NCI-H82 treated with DMSO at 0.1 percent for 48 hours (cell line): ENCODE results near the gene FLCN.

Source experiments
- DNase-seq: peaks from one replicate; lab custom pipeline; 2025; ENCODE audit not compliant: unreplicated experiment; lab: John Stamatoyannopoulos, UW

Gene FLCN

DNA sequence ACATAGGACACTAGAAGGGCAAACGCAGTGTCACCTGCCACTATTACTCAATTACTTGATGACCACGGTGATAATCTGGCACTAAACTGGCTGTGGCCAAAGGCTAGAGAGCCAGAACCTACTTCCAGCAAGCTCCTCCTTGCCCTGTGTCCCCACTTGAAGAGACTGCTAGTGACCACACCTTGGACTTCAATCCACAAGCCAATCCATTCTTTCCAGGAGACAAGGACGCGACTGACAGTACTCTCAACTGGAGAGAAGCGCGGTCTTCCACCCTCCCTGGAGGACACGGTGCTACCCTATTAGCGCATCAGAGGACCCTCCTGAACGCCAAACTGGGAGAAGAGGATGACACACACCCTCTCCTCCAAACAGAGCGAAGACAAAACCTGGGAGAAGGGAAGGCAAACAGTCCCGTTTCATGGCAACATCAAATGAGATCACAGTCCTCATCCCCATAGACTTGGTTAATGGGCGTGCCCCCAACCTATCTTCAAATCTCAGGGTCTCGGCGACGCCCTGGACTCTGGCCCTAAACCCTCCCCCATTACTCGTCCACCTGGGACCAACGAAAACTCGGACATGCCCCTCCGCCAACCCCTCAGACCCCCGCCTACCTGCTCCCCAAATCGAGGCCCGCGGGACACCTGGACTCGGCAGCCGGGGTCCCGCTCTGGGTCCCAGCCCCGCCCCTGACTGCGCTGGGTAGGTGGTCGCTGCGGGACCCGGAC lies 508 bp downstream of the FLCN start:
- no peak for DNase-seq

GRCh38 chr17:17235212-17236174 lies 1.5 kb downstream of the FLCN start:
- no peak for DNase-seq

- no peak for DNase-seq
These were observed 4.7 kb downstream of the FLCN start for GRCh38 chr17:17232303-17232621.

- no peak for DNase-seq
These were observed 5.2 kb downstream of the FLCN start for GRCh38 chr17:17231621-17232302.

DNA sequence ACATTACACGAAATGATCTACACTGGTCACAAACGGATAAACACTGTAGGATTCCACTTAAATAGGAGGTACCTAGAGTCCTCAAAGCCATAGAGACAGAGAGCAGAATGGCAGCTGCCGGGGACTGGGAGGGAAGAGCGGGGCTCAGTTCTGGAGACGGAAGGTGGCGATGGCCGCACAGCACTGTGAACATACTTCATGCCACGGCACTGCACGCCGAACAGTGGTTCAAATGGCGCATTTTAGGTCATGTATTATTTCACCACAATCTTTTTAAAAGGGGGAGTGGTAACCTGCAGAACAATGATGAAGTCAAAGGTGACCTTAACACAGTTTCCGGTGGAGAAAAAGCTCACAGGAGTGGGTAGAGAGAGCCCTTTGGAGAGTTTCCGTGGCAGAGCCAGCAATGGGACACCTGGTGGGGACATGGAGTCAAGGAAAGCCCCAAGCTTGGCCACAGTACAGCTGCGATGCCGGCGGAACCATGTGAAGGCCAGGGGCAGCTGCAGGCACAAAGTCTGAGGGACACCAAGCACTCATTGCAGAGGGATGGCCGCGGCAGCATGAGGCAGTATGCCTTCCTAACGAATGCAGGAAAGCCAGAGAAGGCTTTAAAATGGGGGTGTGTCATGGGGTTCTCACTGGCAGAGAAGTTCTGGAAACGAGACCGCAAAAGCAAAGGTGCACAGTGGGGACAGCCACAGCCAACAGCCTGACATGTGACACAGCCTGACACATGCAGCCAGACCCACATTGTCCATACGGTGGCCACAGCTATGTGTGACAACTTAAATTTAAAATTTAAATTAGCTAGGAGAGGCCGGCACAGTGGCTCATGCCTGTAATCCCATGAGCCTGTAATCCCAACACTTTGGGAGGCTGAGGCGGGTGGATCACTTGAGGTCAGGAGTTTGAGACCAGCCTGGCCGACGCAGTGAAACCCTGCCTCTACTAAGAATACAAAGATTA lies 7.3 kb downstream of the FLCN start:
- no peak for DNase-seq

- DNase-seq: no peak
These were observed 8.3 kb downstream of the FLCN start for GRCh38 chr17:17228521-17229279.

- DNase-seq: no peak
These were observed 9.1 kb downstream of the FLCN start for GRCh38 chr17:17227608-17228520.

DNA sequence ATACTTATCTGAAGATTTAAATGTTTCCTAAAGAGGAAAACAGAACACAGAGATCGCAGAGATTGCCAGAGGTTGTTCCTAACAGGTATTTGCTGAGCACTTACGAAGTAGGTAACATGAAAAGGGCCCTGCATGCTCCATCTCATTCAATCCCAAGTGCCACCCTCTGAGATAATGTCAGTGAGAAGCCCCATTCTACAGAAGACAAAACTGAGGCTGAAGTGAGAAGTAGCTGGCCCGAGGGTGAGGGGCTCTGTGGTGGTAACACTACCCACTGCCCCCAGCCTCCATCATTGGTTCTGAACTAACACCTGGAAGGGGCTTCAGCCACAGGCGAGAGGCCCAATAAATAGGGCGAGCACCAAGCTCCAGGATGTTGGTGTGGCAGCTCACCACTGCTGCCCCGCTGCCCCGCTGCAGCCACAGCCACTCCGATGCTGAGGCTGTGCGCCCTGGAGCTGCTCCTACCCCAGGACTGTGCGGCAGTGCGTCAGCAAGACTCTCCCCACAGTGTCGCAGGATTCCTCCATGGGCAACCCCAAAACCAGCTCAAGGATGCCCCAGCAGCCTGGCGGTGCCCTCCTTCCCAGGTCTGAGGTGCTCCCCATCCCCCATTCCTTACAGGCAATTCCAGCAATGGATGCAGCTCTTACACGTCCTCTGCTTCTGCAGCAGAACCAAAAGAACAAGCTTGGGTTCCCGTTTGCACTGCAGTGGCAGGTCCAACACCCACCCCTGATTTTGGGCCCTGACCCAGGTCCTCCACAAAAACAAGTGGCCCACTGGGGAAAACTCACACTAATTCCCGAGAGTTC lies 10.3 kb downstream of the FLCN start:
- DNase-seq: no peak

- no peak for DNase-seq
These were observed 11.1 kb downstream of the FLCN start for GRCh38 chr17:17225901-17226300.

DNA sequence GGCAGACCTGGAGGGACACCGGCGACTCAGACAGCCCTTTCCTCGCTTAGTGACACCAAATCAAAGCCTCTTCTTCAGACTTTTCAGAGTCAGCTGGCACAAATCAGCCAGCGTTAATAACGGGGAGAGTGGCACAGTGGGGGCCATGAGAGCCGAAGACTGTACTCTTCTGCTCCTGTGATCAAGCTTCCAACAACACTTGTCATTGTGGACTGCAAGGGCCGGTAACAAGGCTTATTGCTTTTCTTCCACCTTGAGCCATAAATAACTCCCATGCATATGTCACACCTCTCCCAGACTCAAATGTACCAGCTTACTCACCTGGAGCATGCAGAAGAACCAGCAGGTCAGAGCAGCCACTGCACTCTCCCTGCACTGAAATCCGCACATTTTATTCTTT lies 12.8 kb downstream of the FLCN start:
- no peak for DNase-seq

DNA sequence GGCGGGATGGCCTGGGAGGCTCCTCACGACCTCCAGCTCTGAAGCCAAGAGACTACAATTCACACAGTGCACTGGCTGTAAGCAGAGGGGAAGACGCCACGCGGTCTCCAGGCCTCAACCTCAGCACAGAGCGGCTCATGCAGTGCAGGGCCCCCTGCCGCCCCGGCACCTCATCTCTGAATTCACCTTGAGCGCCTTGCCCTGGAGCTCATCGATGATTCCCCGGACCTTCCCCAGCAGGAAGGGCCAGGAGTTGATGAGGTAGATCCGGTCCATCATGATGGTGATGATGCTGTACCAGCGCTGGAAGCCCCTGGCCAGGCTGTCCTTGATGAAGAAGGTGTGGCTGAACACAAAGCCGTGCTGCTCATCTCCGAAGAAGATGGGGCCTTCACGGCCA lies 13.2 kb downstream of the FLCN start:
- DNase-seq: no peak

GRCh38 chr17:17221329-17221728 lies 15.6 kb downstream of the FLCN start:
- no peak for DNase-seq

DNA sequence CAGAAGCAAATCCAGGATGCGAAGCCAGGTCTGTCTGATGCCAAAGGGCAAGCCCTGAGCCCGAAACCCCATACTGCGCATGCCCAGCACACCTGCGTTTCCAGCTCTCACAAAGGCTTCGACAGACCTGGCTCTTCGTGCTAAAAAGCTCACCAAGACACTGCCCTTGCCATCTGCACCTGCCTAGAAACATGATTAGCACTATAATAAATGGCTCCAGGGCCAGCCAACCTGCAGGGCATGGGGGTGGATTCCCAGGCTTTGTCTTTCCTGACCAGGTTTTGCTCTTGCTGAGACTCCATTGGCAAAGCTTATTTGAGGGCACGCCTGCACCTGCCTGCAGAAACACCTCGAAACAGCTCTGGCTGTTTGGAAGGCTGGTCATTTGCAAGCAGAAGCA lies 16.4 kb downstream of the FLCN start:
- DNase-seq: no peak

- no peak for DNase-seq
These were observed 19.0 kb downstream of the FLCN start for GRCh38 chr17:17217995-17218394.

DNA sequence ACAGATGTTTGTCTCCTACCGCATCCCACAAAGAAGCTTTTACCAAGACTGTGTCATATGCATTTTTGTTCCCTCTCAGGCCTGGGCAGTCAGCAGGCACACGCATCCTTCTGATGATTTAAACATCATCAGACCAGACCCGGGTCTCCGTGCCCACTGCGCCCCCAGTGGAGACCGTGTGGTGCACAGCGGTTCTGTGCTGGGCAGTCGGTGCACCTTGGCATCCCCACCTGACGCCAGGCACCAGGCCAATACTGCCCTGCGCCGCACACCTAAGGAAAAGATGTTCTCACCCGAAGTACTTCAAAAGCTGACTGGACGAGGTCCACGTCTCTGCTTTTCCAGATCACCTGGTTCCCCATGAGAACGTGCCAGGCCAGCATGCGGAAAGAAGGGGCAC lies 20.2 kb downstream of the FLCN start:
- no peak for DNase-seq

- no peak for DNase-seq
These were observed 20.7 kb downstream of the FLCN start for GRCh38 chr17:17216236-17216635.

DNA sequence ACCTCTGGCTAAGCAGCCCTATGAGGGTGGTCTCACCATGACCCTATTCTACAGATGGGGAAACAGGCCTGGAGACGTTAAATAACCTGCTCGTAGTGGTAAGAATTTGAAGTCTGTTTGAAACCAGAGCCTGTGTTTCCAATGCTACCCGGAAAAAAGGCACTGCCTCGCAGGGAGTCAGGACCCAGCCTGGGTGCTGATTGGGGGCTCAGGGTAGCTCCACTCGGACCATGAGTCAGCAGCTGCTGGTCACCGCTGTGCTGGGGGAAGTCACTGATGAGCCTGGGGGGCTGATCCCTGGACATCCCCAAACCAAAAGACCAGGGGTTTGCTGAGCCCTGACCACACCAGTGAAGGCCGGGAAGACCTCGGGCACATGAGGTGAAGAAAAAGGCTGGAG lies 21.4 kb downstream of the FLCN start:
- DNase-seq: no peak
